Midbrain (tissue), 1 donor: ENCODE measurements around the gene GDF9.

Experiments used
- DNase-seq: peaks from one replicate; lab custom pipeline; 2025; lab: John Stamatoyannopoulos, UW

Gene GDF9

DNA sequence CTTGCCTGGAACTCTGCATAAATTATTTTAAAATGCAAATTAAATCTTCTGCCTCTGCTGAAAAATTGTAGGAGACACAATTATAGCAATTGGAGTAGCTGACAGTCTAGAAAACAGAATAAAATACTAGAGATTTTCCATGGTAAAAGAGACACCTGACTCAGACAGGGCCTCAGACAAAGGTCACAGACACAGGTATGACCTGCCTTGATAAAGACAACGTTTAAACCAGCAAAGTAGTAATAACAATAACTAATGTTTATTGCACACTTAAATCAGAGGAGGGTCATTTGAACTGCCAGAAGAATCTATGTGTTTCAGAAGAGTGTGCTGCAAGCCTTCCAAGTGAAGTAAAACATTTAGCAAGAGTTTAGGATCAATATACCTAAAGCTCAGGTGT is 49.3 kb downstream of the GDF9 start:
- no peak for DNase-seq

DNA sequence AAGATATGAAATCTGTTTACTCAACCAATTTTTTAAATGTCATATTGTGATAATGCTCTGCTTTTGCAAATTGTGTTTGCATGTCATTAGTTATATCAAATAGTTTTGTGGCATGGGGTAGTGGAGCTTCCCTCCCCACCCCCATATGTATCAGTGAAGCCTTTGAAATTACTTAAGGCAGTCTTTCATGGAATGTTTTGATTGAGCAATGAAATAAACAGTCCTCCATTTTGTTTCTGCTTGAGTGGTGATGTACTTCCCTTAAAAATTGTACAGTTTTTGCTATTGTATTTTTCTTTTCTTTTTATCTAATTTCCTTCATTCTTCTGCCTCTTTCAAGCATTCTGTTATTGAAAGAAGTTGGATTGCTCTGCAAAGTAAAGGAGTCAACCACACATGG is 49.7 kb downstream of the GDF9 start:
- DNase-seq: no peak

DNA sequence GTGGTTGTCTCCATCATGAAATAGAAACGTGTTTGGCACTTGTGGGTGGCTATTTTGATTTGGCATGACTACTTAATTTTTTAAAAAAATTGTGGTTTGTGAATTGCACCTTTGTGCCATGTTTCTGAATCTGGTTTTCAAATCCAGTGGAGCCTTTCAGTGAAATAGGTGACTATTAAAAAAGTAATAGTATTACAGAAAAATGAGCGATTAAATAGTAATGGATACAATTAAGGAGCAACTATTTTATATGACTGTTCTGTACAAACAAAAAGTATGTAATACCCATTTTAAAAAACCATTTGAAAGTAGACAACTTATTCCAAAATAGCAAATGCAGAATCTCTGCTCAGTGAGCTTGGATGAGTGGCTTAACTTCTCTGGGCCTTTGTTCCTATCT is 50.2 kb downstream of the GDF9 start:
- no peak for DNase-seq

DNA sequence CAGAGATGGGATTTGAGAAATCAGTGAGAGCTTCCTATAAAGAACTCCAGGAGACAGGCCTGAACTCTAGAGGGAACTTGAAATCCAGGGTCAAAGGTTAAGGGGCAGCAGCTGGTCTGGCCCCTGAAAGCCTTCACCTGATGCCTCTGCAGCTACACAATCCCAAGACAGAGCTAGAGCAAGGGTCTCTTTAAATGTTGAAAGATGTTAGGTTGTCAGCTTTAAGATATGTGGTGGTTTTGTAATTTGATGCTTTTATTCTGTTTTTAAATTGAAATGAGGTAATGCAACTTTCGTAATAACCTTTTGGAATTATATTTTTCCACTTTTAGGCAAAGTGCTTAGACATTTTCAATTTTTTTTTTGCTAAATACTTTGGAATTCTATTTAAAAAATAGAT is 50.8 kb downstream of the GDF9 start:
- no peak for DNase-seq

DNA sequence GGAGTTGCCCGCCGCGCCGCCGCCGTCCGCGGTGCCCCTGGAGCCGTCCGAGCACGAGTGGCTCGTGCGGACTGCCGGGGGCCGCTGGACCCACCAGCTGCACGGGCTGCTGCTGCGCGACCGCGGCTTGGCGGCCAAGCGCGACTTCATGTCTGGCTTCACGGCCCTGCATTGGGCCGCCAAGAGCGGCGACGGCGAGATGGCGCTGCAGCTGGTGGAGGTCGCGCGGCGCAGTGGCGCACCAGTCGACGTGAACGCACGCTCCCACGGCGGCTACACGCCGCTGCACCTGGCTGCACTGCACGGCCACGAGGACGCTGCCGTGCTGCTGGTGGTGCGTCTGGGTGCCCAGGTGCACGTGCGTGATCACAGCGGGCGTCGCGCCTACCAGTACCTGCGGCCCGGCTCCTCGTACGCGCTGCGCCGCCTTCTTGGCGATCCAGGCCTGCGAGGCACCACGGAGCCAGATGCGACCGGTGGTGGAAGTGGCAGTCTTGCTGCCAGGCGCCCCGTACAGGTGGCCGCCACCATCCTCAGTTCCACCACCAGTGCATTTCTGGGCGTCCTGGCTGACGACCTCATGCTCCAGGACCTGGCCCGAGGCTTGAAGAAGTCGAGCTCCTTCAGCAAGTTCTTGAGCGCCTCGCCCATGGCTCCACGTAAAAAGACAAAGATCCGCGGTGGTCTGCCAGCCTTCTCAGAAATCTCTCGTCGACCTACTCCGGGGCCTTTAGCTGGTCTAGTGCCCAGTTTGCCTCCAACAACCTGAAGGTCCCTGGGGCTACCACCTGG is 51.6 kb downstream of the GDF9 start:
- DNase-seq: no peak

DNA sequence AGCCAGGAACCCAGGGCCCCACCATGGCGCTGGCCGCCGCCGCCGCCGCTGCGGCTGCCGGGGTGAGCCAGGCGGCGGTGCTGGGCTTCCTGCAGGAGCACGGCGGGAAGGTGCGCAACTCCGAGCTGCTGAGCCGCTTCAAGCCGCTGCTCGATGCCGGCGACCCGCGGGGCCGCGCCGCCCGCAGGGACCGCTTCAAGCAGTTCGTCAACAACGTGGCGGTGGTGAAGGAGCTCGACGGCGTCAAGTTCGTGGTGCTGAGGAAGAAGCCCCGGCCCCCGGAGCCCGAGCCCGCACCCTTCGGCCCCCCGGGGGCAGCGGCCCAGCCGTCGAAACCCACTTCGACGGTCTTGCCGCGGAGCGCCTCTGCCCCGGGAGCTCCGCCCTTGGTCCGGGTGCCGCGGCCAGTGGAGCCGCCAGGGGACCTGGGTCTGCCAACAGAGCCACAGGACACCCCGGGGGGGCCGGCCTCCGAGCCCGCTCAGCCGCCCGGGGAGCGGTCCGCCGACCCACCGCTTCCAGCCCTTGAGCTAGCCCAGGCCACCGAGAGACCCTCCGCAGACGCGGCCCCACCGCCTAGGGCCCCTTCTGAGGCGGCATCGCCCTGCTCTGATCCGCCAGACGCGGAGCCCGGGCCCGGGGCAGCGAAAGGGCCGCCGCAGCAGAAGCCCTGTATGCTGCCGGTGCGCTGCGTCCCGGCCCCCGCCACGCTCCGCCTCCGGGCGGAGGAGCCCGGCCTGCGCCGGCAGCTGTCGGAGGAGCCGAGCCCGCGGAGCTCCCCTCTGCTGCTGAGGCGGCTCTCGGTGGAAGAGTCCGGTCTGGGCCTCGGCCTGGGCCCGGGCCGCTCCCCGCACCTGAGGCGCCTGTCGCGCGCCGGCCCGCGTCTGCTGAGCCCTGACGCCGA is 52.4 kb downstream of the GDF9 start:
- DNase-seq: peak; percentile 43

DNA sequence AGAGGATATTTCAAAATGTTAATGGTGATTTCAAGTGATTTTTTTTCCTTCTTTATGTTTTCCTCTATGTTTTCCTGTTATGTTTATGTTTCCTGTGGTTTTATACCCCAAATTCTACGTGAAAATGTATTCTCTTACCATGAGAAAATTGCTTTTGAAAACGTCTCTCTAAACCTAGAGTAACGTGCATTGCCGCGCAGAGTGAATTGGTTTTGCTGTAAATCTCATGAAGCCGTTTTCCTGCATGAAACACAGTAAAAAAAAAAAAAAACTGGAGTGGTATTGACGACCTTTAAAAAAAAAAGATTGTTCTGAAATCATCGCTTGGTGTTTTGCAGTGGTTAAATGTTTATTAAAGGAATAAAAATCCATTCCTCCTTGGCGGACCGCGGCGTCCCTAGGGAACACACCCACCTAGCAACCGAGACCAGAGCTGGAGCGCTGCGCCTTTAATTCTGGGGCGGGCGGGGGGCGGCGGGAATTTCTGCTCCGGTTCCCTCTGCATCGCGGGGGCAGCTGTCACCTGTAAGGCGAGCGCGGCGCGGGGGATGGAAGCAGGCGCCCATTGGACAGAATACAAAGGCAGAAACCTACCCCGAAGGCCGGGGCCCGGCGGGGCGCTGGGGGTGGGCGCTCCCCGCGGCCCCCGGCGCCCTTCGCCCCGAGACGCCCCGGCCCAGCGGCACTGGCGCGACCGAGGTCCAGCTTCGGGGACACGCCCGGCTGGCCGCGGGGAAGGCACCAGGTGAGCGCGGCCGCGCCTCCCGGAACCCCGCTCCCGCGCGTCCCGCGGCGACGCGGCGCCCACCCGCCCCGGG is 53.3 kb downstream of the GDF9 start, which contains the start of gene SOWAHA:
TSS of gene SOWAHA (plus strand) at position 522 of the 818 bp plus-strand sequence. CDS start 320 bp downstream, outside the sequence.
- DNase-seq: no peak

DNA sequence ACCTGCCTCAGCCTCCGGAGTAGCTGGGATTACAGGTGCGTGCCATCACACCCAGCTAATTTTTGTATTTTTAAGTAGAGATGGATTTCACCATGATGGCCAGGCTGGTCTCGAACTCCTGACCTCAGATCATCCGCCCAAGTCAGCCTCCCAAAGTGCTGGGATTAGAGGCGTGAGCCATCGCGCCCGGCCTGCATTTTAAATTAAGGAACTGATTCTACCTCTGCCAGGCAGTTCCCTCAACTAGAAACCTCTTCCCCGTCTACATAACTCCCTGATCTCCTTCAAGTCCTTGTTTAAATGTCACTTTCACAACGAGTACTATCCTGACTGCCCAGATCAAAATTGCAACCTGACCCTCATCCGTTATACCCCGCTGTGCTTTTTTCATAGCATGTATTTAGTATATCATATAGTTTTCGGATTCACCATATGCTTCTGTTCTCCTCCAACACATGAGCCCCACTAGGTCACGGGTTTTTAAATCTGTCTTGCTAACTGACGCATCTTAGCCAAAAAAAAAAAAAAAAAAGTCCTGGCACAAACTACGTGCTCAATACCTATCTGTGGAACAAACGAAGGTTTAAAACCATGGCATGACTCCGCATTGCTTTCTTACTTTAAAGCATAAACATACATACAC is 54.0 kb downstream of the GDF9 start:
- no peak for DNase-seq
